GM21576 (cell line): Measurements from ENCODE around the gene TIAM2.

Experiments used
- ATAC-seq: cut with Tn5 transposase; IDR thresholded peaks from one replicate; pipeline ENCODE4 v1.9.1; 2021; ENCODE audit warnings: mild to moderate bottlenecking, moderate library complexity; ENCODE audit not compliant: unreplicated experiment

Gene TIAM2

GRCh38 chr6:155122199-155122950 lies 127.3 kb downstream of the TIAM2 start:
- no peak for ATAC-seq

GRCh38 chr6:155123520-155123919 lies 128.4 kb downstream of the TIAM2 start:
- no peak for ATAC-seq

- ATAC-seq: no peak
Measured at GRCh38 chr6:155125906-155126305, 130.8 kb downstream of the TIAM2 start.

GRCh38 chr6:155126727-155127439 lies 131.8 kb downstream of the TIAM2 start:
- no peak for ATAC-seq

- ATAC-seq: no peak
Measured at GRCh38 chr6:155128977-155129376, 133.9 kb downstream of the TIAM2 start.

GRCh38 chr6:155129744-155130143 lies 134.6 kb downstream of the TIAM2 start:
- ATAC-seq: no peak

- no peak for ATAC-seq
Measured at GRCh38 chr6:155130161-155130853, 135.2 kb downstream of the TIAM2 start.

GRCh38 chr6:155132617-155133016 lies 137.5 kb downstream of the TIAM2 start:
- no peak for ATAC-seq

GRCh38 chr6:155141002-155141401 lies 145.9 kb downstream of the TIAM2 start:
- no peak for ATAC-seq

GRCh38 chr6:155141512-155141911 lies 146.4 kb downstream of the TIAM2 start:
- no peak for ATAC-seq

- no peak for ATAC-seq
Measured at GRCh38 chr6:155142168-155143028, 147.3 kb downstream of the TIAM2 start.

- no peak for ATAC-seq
Measured at GRCh38 chr6:155143029-155143577, 148.0 kb downstream of the TIAM2 start.

GRCh38 chr6:155143578-155144106 lies 148.5 kb downstream of the TIAM2 start:
- ATAC-seq: no peak

GRCh38 chr6:155146205-155146604 lies 151.1 kb downstream of the TIAM2 start:
- no peak for ATAC-seq

GRCh38 chr6:155147958-155148663 lies 153.0 kb downstream of the TIAM2 start:
- ATAC-seq: no peak

GRCh38 chr6:155150967-155151671 lies 156.0 kb downstream of the TIAM2 start:
- no peak for ATAC-seq

- ATAC-seq: no peak
Measured at GRCh38 chr6:155152211-155153076, 157.3 kb downstream of the TIAM2 start.
